Activated naive CD4-positive, alpha-beta T cell treated with anti-CD3 and anti-CD28 coated beads for 36 hours (primary cell): Measurements from ENCODE around the gene MORN4. TPM values are rescaled to one million over a fixed set of nuclear protein-coding genes. Genes with fewer than 3 reads are reported as not detected.

Source experiments
- CTCF ChIA-PET: fragments of 350-600 bp; sonication (Branson Sonifier 250); formaldehyde crosslinking; loops from one replicate; lab custom pipeline; 2021; ENCODE audit warnings: antibody characterized with exemption; lab: Charles Lee
- DNase-seq: peaks from one replicate; pipeline ENCODE4 v3.0.0-alpha.2; 2020
- H3K27ac Mint-ChIP-seq: one replicate; pipeline ENCODE4 v1.8.0; 2021; ENCODE audit warnings: mild to moderate bottlenecking, mixed read lengths
- H3K27me3 Mint-ChIP-seq: one replicate; pipeline ENCODE4 v1.8.0; 2021; ENCODE audit warnings: low read depth, mixed read lengths
- H3K36me3 Mint-ChIP-seq: one replicate; pipeline ENCODE4 v1.8.0; 2021; ENCODE audit warnings: low read depth, mixed read lengths
- H3K4me1 Mint-ChIP-seq: one replicate; pipeline ENCODE4 v1.8.0; 2021; ENCODE audit warnings: low read depth, mixed read lengths
- H3K4me3 Mint-ChIP-seq: one replicate; pipeline ENCODE4 v1.8.0; 2021; ENCODE audit warnings: mild to moderate bottlenecking, moderate library complexity, mixed read lengths
- H3K9me3 Mint-ChIP-seq: one replicate; pipeline ENCODE4 v1.8.0; 2021; ENCODE audit warnings: mixed read lengths
- intact Hi-C: fragments of 100-400 bp; cut with micrococcal nuclease; formaldehyde crosslinking; loops from one replicate; pipeline ENCODE4 v1.15.1; 2023
- total RNA-seq, 2 experiments: library from RNA; stranded (reverse); gene quantifications; one replicate each; pipeline ENCODE4 v1.2.3, GENCODE V29; 2021

MORN4 gene
- total RNA-seq, 2 experiments from 2014 or later, result 10.7 TPM

DNA sequence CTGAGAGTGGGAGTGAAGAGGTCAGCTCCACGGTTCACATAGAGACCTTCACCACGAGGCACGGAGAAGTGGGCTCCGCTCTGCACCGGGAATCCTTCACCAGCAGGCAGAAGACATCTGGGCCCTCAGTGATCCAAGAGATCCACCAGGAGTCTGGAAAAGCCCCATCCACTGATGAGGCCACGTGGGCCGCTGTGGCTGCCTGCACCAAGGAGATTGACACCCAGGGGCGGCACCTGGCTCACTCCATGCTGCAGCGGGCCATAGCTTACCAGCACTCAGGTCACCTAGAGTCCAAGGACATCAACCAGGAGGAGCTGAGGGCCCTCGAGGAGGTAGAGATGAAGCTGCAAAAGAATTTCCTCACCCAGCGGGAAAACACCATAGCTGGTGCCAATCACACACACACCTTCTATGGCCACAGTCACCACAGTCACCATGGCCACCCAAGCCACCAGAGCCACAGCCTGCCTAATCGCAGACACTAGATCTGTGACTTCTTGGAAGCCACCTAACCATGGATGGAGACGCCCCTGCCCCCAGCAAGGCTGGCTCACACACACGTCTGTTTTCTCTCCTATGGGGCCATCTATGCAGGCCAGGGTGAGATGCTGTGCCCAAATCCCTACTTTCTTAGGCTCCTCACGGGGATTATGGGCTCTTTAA lies 43.1 kb downstream of the MORN4 start:
- no peak overlapping the region for H3K4me3 Mint-ChIP-seq
- CTCF ChIA-PET, result interaction anchor here (0.5 to 1.1 kb wide), 4 partner anchors 18 to 350 kb away, joined by 3 read pairs; no protein-coding TSS in a partner anchor
- H3K4me1 Mint-ChIP-seq, result no peaks in the 10 kb centered on the region
- no peak overlapping the region for H3K27ac Mint-ChIP-seq
- intact Hi-C loops, result no loop called here
- no peaks in the 10 kb centered on the region for H3K27me3 Mint-ChIP-seq
- H3K36me3 Mint-ChIP-seq, result no peaks in the 10 kb centered on the region
- DNase-seq, result no peak
- no peaks in the 10 kb centered on the region for H3K9me3 Mint-ChIP-seq

DNA sequence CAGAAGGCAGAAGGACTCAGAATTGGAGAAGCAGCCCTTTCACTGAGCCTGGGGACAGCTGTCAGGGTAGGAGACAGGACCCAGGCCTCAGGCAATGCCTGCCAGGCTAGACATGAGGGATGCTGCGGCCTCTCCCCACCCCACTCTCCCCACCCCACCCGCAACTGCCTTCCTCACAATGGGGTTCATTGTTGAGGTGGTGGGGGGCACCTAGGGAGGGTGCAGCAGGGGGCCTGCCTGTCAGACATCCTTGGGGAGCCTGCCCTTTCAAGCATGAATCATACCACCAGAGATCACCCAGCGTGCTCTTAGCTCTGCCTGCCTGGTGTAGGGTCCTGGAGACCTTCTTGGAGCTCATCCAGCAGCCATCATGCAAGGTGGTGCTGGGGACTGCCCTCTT lies 43.8 kb downstream of the MORN4 start, which contains the start of gene C10orf62:
Gene C10orf62, plus strand, starts transcription at position 243 of the 400 bp plus-strand sequence. CDS start 177 bp downstream, outside the sequence.
- Mint-ChIP-seq H3K9me3 (no peaks in the 10 kb centered on the region), H3K27ac (no peak within 1 kb of the TSS), H3K4me3 (no peak within 1 kb of the TSS), H3K36me3 (no peaks in the 10 kb centered on the region), H3K4me1 (no peaks in the 10 kb centered on the region), H3K27me3 (no peaks in the 10 kb centered on the region)
- CTCF ChIA-PET, result interaction anchor here (1.1 kb wide), 1 partner anchor 18 kb away, joined by 3 read pairs; no protein-coding TSS in a partner anchor
- intact Hi-C loops, result no loop called here
- no peak for DNase-seq

DNA sequence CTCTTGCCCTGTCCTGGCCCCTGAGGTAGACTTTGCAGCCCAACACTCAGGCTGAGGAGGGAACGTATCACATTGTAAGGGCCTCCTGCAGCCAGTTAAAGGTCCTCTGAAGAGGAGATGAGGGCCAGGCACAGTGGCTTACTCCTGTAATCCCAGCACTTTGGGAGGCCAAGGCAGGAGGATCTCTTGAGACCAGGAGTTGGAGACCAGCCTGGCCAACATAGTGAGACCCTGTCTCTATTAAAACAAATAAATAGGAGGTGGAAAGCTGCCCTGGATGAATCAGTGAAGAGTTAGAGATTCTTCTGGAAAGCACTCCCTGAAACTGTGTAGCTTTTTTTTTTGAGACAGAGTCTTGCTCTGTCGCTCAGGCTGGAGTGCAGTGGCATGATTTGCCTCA lies 46.1 kb downstream of the MORN4 start:
- H3K9me3 Mint-ChIP-seq, result no peaks in the 10 kb centered on the region
- CTCF ChIA-PET, result interaction anchor here (0.6 kb wide), 1 partner anchor 33 kb away, joined by 4 read pairs; no protein-coding TSS in a partner anchor
- H3K36me3 Mint-ChIP-seq, result no peaks in the 10 kb centered on the region
- no peaks in the 10 kb centered on the region for H3K27me3 Mint-ChIP-seq
- H3K27ac Mint-ChIP-seq, result no peak overlapping the region
- H3K4me1 Mint-ChIP-seq, result no peaks in the 10 kb centered on the region
- no peak overlapping the region for H3K4me3 Mint-ChIP-seq
- no peak for DNase-seq
- intact Hi-C loops, result no loop called here

DNA sequence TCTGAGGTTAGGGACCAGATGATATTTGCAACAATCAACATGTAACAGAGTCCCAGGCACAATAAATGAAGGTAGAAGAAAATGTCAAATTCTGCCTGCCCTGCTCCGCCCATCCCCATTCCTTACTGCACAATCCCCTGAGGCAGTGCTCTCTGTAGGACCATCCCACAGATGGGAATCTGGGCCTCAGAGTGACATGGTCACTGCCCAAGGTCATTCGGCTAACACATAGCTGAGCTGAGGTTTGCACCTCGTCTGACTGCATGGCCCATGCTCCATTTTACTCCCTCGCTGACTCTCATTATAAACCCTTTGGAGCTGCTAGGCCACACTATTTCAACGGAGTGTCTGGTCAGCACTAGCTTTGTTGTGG lies 47.9 kb downstream of the MORN4 start:
- CTCF ChIA-PET, result interaction anchor here (0.8 to 1.1 kb wide), 2 partner anchors 10 to 31 kb away, joined by 3 read pairs; no protein-coding TSS in a partner anchor
- no peaks in the 10 kb centered on the region for H3K36me3 Mint-ChIP-seq
- H3K4me3 Mint-ChIP-seq, result no peak overlapping the region
- no peaks in the 10 kb centered on the region for H3K9me3 Mint-ChIP-seq
- no peaks in the 10 kb centered on the region for H3K4me1 Mint-ChIP-seq
- H3K27ac Mint-ChIP-seq, result no peak overlapping the region
- no peak for DNase-seq
- no peaks in the 10 kb centered on the region for H3K27me3 Mint-ChIP-seq
- intact Hi-C loops, result no loop called here

DNA sequence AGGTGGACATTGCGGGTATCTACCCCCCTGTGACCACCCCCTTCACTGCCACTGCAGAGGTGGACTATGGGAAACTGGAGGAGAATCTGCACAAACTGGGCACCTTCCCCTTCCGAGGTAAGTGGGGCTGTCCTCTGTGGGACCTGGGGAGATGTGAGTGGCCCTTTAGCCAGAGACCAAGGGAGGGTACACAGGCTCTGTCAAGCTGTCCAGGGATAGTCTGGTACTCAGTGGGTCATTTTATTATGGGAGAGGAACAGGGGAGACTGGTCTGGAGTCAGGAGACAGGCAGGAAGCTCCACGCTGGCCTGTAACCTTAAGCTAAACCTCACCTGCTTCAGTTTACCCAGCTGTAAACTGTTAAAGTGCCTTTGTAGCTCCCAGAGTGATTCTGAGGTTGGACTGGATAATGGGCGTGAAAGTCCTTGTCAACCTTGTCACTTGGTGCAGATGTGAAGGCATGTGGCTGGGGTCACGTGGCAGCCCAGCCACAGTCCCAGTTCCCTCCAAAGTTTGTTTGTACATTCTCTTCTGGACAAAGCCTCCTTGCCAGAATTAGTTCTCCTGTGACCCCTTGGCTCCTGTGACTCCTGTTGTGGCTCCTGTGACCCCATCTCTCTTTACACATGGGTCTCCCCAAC lies 48.4 kb downstream of the MORN4 start:
- no peaks in the 10 kb centered on the region for H3K4me1 Mint-ChIP-seq
- H3K4me3 Mint-ChIP-seq, result no peak overlapping the region
- H3K36me3 Mint-ChIP-seq, result no peaks in the 10 kb centered on the region
- intact Hi-C loops, result no loop called here
- H3K9me3 Mint-ChIP-seq, result no peaks in the 10 kb centered on the region
- CTCF ChIA-PET, result interaction anchor here (0.5 to 1.1 kb wide), 6 partner anchors 10 to 1214 kb away, joined by 3 to 4 read pairs (median 3); no protein-coding TSS in a partner anchor
- DNase-seq, result no peak
- H3K27me3 Mint-ChIP-seq, result no peaks in the 10 kb centered on the region
- no peak overlapping the region for H3K27ac Mint-ChIP-seq

DNA sequence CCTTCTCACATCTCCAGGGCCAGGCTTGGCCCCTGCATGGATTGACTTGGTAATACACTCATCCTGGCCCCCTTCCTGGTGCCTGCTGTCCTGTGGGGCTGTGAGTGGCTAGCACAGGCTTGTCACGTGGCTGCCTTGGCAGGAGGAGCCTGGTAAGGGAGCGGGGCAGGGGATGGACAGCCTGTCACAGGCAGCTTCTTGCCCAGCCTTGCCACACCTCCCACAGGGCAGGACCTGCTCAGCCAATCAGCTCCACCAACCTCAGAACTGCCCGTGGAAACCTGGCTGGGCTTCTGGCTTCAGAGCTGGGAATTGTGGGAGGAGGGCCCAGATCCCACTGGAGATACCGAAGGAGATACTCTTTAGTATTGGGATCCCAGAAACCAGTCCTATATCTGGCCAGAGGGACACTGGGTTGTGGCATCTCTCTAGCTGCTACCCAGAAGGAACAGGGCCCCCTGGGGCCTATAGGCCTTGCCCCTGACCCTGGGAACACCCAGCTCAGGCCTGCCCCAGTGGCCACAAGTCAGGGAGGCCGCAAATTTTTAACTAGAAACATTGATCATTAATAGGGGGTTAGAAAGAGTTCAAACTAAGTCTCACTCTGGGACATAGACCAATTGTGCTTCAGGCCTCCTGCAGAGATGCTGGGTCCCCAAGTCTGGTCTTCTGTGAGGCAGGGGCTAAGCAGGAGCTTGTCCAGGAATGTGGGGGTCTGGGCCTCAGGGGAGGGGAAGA lies 49.1 kb downstream of the MORN4 start, which contains the start of gene HOGA1:
Gene HOGA1, plus strand, starts transcription at position 330 of the 738 bp plus-strand sequence. Its CDS starts 315 bp downstream, at position 645.
- intact Hi-C loops, result no loop called here
- CTCF ChIA-PET, result interaction anchor here (0.5 to 1.1 kb wide), 5 partner anchors 9 to 1214 kb away, joined by 3 to 4 read pairs (median 3); no protein-coding TSS in a partner anchor

DNA sequence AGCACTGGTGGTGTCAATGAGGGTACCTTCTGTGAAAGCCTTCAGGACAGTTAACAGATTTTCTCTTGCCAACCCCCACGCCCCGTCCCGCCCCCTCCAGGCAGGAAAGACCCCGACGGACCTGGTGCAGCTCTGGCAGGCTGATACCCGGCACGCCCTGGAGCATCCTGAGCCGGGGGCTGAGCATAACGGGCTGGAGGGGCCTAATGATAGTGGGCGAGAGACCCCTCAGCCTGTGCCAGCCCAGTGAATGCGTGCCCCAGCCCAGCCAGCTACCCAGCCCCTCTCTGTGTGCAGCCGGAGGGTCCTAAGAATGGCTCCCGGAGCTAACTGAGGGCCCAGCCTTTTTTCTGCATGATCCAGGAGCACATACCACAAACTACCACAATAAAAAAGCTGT lies 49.8 kb downstream of the MORN4 start:
- no peaks in the 10 kb centered on the region for H3K36me3 Mint-ChIP-seq
- no peak overlapping the region for H3K4me3 Mint-ChIP-seq
- no peaks in the 10 kb centered on the region for H3K9me3 Mint-ChIP-seq
- no peaks in the 10 kb centered on the region for H3K4me1 Mint-ChIP-seq
- H3K27ac Mint-ChIP-seq, result no peak overlapping the region
- CTCF ChIA-PET, result no interaction called here
- DNase-seq, result no peak
- no peaks in the 10 kb centered on the region for H3K27me3 Mint-ChIP-seq
- intact Hi-C loops, result no loop called here

More for the DNA sequence above, 49.1 kb downstream of the MORN4 start, which contains the start of gene HOGA1:
- Mint-ChIP-seq H3K27ac (no peak within 1 kb of the TSS), H3K4me3 (no peak within 1 kb of the TSS), H3K9me3 (no peaks in the 10 kb centered on the region), H3K4me1 (no peaks in the 10 kb centered on the region), H3K27me3 (no peaks in the 10 kb centered on the region), H3K36me3 (no peaks in the 10 kb centered on the region)
- no peak for DNase-seq

DNA sequence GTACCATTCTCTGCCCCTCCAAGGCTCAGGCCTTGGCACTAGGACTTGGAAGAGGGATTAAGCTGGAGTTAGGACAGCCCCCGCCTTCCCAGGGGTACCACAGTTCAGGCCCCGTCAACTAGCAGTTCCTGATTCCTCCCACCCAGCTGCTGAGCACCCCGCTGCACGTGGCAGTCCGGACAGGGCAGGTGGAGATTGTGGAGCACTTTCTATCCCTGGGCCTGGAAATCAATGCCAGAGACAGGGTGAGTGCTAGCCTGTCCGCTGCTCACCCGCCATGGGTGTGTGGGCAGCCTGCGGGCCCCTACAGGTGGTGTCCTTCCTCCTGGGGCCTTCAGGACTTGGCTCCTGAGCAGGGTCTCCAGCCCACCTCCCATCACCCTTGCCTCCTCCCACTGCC lies 51.1 kb downstream of the MORN4 start:
- Mint-ChIP-seq H3K4me3 (no peak overlapping the region), H3K9me3 (no peaks in the 10 kb centered on the region), H3K4me1 (no peaks in the 10 kb centered on the region), H3K27me3 (no peaks in the 10 kb centered on the region), H3K36me3 (no peaks in the 10 kb centered on the region), H3K27ac (no peak overlapping the region)
- CTCF ChIA-PET, result interaction anchor here (0.5 to 1.0 kb wide), 2 partner anchors 10 to 176 kb away, joined by 4 read pairs; partner anchors contain the start of gene ANKRD2
- no peak for DNase-seq
- intact Hi-C loops, result no loop called here

DNA sequence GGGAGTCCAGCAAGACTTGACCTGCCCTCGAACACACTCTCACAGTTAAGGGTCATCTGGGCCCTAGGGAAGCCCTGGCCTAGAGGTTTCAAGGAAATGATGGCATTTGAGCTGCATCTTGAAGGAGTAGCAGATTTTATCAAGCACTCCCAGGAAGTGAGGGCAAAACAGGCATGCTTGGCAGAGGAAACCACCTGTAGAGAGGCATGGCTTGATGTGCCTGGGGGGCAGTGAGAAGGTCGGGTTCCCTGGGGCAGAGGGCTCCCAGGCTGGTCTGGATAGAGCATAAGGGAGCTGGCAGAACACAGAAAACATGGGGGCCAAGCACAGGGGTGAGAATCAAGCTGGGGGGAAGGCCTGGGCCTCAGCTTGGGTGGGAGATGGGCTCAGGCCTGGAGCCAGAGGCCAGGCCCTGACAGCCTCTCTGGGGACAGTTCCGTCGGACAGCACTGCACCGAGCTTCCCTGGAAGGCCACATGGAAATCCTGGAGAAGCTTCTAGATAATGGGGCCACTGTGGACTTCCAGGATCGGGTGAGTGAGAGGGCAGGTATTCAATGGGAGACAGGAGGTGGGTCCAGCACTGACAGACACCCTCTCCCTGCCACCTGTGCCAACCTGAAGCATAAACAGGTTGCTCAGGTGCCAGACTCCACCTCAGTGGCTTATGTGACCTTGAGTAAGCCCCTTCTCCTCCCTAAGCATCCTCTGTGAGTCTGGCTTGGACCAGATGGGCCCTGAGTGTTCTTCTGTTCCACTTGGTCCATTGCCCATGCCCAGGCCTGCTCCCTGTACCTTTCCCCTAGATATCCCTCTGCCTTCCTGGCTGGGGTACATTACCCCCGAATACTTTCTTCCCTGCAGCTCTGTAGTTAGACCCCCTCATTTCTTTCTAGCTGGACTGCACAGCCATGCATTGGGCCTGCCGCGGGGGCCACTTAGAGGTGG lies 52.6 kb downstream of the MORN4 start:
- no peaks in the 10 kb centered on the region for H3K27me3 Mint-ChIP-seq
- H3K9me3 Mint-ChIP-seq, result no peaks in the 10 kb centered on the region
- CTCF ChIA-PET, result no interaction called here
- no peak for DNase-seq
- H3K36me3 Mint-ChIP-seq, result no peaks in the 10 kb centered on the region
- H3K4me3 Mint-ChIP-seq, result no peak overlapping the region
- intact Hi-C loops, result no loop called here
- no peak overlapping the region for H3K27ac Mint-ChIP-seq
- no peaks in the 10 kb centered on the region for H3K4me1 Mint-ChIP-seq

DNA sequence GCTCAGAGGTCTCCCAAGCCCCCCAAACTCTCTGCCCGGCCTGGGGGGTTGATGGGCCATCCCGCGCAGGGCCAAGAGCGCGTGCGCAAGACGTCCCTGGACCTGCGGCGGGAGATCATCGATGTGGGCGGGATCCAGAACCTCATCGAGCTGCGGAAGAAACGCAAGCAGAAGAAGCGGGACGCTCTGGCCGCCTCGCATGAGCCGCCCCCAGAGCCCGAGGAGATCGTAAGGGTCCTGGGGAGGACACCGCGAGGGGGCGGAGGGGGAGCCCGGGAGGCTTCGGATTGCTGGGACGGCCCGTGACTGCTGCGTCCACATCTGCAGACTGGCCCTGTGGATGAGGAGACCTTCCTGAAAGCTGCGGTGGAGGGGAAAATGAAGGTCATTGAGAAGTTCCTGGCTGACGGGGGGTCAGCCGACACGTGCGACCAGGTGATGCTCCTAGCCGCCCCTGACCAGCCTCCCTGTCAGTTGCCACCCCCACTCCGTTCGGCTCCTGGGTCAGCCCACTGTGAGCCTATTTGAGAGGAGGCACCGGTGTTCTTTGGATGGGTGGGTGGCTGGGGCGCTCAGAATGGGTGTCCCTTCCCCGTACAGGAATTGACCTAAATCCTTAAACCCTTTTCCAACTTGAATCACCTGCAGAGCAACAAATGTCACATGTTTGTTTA lies 55.0 kb downstream of the MORN4 start:
- H3K4me1 Mint-ChIP-seq, result no peaks in the 10 kb centered on the region
- no peaks in the 10 kb centered on the region for H3K9me3 Mint-ChIP-seq
- no peaks in the 10 kb centered on the region for H3K36me3 Mint-ChIP-seq
- H3K4me3 Mint-ChIP-seq, result no peak overlapping the region
- intact Hi-C loops, result no loop called here
- no peaks in the 10 kb centered on the region for H3K27me3 Mint-ChIP-seq
- CTCF ChIA-PET, result no interaction called here
- no peak overlapping the region for H3K27ac Mint-ChIP-seq
- DNase-seq, result no peak

DNA sequence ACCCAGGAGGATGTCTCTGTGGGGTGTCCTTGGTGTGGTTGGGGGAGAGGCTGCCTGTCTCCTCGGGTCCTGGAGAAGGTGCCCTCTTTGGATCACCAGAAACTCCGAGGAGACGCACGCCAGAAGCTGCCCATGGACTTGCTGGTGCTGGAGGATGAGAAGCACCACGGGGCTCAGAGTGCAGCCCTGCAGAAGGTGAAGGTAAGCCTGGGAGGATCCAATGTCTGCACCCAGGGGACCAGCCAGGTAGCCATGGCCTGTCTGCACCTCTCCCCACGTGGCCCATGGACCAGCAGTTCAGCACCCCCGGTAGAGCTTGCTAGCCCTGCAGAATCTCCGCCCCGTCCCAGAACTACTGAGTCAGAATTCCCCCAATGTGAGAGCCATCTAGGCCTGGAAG lies 55.6 kb downstream of the MORN4 start:
- Mint-ChIP-seq H3K27ac (no peak overlapping the region), H3K9me3 (no peaks in the 10 kb centered on the region), H3K4me1 (no peaks in the 10 kb centered on the region), H3K27me3 (no peaks in the 10 kb centered on the region), H3K36me3 (no peaks in the 10 kb centered on the region), H3K4me3 (no peak overlapping the region)
- DNase-seq, result no peak
- CTCF ChIA-PET, result interaction anchor here (0.6 to 0.7 kb wide), 2 partner anchors 42 to 43 kb away, joined by 3 read pairs; no protein-coding TSS in a partner anchor
- intact Hi-C loops, result no loop called here
